GM21619 (cell line): ENCODE measurements around the gene GALNT15.

ENCODE experiments used
- ATAC-seq: cut with Tn5 transposase; IDR thresholded peaks from one replicate; pipeline ENCODE4 v1.9.1; 2021; ENCODE audit not compliant: unreplicated experiment

The GALNT15 gene

GRCh38 chr3:16174389-16174788, at the start of gene GALNT15:
Gene GALNT15, plus strand, starts transcription at chr3:16174680. Its CDS starts 472 bp downstream, at chr3:16175152.
- ATAC-seq: no peak

- no peak for ATAC-seq
These were observed 47.8 kb upstream of the GALNT15 start for GRCh38 chr3:16126634-16127033.

- ATAC-seq: no peak
These were observed 47.2 kb upstream of the GALNT15 start for GRCh38 chr3:16127249-16127648.

GRCh38 chr3:16130066-16130465, 44.4 kb upstream of the GALNT15 start:
- no peak for ATAC-seq

GRCh38 chr3:16132190-16132589, 42.3 kb upstream of the GALNT15 start:
- ATAC-seq: no peak

- no peak for ATAC-seq
These were observed 41.6 kb upstream of the GALNT15 start for GRCh38 chr3:16132928-16133327.

- ATAC-seq: no peak
These were observed 40.1 kb upstream of the GALNT15 start for GRCh38 chr3:16134173-16134928.

GRCh38 chr3:16136055-16136454, 38.4 kb upstream of the GALNT15 start:
- ATAC-seq: no peak

GRCh38 chr3:16137044-16137443, 37.4 kb upstream of the GALNT15 start:
- ATAC-seq: no peak

- ATAC-seq: no peak
These were observed 36.5 kb upstream of the GALNT15 start for GRCh38 chr3:16137977-16138376.

- ATAC-seq: no peak
These were observed 34.2 kb upstream of the GALNT15 start for GRCh38 chr3:16140116-16140893.

GRCh38 chr3:16140894-16141285, 33.6 kb upstream of the GALNT15 start:
- ATAC-seq: no peak

GRCh38 chr3:16142350-16143025, 32.0 kb upstream of the GALNT15 start:
- no peak for ATAC-seq

- ATAC-seq: no peak
These were observed 30.5 kb upstream of the GALNT15 start for GRCh38 chr3:16143861-16144447.

- ATAC-seq: no peak
These were observed 29.3 kb upstream of the GALNT15 start for GRCh38 chr3:16145176-16145575.

- ATAC-seq: peak; percentile 64
These were observed 28.3 kb upstream of the GALNT15 start for GRCh38 chr3:16146015-16146730.

- ATAC-seq: no peak
These were observed 27.1 kb upstream of the GALNT15 start for GRCh38 chr3:16147220-16147994.

GRCh38 chr3:16148213-16148612, 26.3 kb upstream of the GALNT15 start:
- no peak for ATAC-seq

- no peak for ATAC-seq
These were observed 25.7 kb upstream of the GALNT15 start for GRCh38 chr3:16148783-16149182.

- no peak for ATAC-seq
These were observed 24.2 kb upstream of the GALNT15 start for GRCh38 chr3:16150285-16150684.
